HUES6 (cell line): ENCODE results near the gene PDE3B.

Source experiments
- H3K27ac ChIP-seq: 2 replicates; pipeline ENCODE4 v1.7.0; 2013; ENCODE audit warnings: low read depth, mild to moderate bottlenecking, low read length, inconsistent platforms
- H3K27me3 ChIP-seq: 2 replicates; pipeline ENCODE4 v1.6.1; 2013; ENCODE audit warnings: low read length; ENCODE audit not compliant: control insufficient read depth, insufficient read depth
- H3K36me3 ChIP-seq: 2 replicates; pipeline ENCODE4 v1.6.1; 2013; ENCODE audit warnings: low read length; ENCODE audit not compliant: control insufficient read depth, insufficient read depth
- H3K4me1 ChIP-seq: 2 replicates; pipeline ENCODE4 v1.6.1; 2013; ENCODE audit warnings: low read length; ENCODE audit not compliant: control insufficient read depth, insufficient read depth
- H3K4me3 ChIP-seq: 2 replicates; pipeline ENCODE4 v1.5.1; 2013; ENCODE audit warnings: low read depth, low read length
- H3K9ac ChIP-seq: one replicate; pipeline ENCODE4 v1.6.1; 2013; ENCODE audit warnings: mild to moderate bottlenecking, low read length
- H3K9me3 ChIP-seq: 2 replicates; pipeline ENCODE4 v1.6.1; 2013; ENCODE audit warnings: low read depth, low read length; ENCODE audit not compliant: control insufficient read depth, insufficient read depth

Gene PDE3B

GRCh38 chr11:14892036-14892556, 248.5 kb downstream of the PDE3B start, which contains the start of gene CYP2R1:
CYP2R1 (minus strand) TSS chr11:14892231; CDS start chr11:14892205, 26 bp downstream.
- no peaks in the 10 kb centered on the region for H3K36me3 ChIP-seq
- peak within 1 kb of the TSS; percentile 62 for H3K4me3 ChIP-seq
- H3K9me3 ChIP-seq: no peaks in the 10 kb centered on the region; the same call in 1 of the 2 replicates
- H3K4me1 ChIP-seq: no peaks in the 10 kb centered on the region; the same call in 1 of the 2 replicates
- no peak within 1 kb of the TSS for H3K27ac ChIP-seq
- no peaks in the 10 kb centered on the region; the same call in 1 of the 2 replicates for H3K27me3 ChIP-seq
- peak within 1 kb of the TSS; percentile 47 for H3K9ac ChIP-seq

DNA sequence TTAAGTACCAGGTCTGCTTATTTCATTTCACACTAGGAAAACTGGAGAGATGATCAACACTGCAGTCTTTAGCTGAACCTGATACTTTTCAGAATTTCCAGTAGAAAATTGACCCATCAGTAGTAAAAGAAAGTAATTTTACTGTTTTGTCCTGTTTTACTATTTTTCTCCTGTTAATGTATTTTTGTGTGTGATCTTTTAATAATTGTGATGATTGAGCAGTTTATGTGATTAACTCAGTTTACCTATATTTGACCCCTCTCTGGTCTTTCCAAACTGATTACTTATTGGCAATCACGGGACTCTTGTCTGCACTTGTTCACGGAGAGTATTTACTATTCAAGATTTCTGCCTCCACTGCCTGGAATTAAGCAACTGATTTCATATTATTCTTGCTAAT, 249.0 kb downstream of the PDE3B start:
- H3K27ac ChIP-seq: no peak overlapping the region
- H3K4me3 ChIP-seq: peak overlapping the region; percentile 62
- H3K36me3 ChIP-seq: no peaks in the 10 kb centered on the region
- no peaks in the 10 kb centered on the region; the same call in 1 of the 2 replicates for H3K27me3 ChIP-seq
- H3K9me3 ChIP-seq: no peaks in the 10 kb centered on the region; the same call in 1 of the 2 replicates
- H3K4me1 ChIP-seq: no peaks in the 10 kb centered on the region; the same call in 1 of the 2 replicates
- H3K9ac ChIP-seq: no peak overlapping the region

DNA sequence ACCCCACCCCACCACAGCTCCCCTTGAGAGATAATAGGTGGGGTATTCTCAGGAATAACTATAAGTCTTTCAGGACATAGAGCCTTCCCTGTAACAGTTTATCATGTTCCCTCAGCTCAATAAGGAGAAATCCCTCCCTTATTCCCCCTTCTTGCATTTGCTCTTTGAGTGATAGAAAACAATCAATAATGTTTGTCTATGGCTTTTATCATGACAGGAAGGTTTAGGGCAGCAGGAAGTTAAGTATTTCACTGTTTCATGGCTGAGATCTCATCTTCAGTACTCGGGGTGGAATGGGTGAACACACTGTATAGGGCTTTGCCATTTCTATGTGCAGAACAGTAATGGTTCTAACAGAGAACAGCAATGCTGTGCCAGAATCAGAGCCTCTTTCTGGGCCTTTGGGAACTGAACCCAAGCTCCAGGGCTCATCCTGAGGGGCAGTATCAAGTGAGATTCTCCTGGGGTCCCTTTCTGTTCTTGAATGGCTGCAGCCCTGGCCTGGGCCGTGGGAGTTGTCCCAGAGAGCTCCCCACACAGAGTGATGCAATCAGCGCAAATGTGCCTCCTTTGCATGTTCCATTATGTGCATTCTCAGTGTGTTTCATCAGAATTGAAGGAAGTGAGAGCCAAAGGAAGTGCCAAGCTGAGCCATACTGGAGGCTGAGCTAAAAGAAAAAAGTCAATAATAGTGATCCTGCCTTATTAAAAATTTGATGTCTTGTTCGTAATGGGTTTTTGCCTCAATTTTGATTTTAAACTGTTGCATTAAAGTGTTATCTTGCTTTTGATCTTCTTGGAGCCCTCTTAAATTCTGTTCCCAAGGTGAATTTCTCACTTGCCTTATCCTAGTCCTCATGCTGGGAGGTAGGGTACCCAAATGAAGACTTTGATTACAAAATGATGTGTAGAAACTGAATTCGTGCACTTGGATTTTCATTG, 251.3 kb downstream of the PDE3B start:
- Histone ChIP-seq H3K27ac (no peak overlapping the region), H3K9me3 (no peaks in the 10 kb centered on the region; the same call in 1 of the 2 replicates), H3K4me3 (no peak overlapping the region), H3K4me1 (no peaks in the 10 kb centered on the region; the same call in 1 of the 2 replicates), H3K9ac (no peak overlapping the region), H3K36me3 (no peaks in the 10 kb centered on the region), H3K27me3 (no peaks in the 10 kb centered on the region; the same call in 1 of the 2 replicates)

DNA sequence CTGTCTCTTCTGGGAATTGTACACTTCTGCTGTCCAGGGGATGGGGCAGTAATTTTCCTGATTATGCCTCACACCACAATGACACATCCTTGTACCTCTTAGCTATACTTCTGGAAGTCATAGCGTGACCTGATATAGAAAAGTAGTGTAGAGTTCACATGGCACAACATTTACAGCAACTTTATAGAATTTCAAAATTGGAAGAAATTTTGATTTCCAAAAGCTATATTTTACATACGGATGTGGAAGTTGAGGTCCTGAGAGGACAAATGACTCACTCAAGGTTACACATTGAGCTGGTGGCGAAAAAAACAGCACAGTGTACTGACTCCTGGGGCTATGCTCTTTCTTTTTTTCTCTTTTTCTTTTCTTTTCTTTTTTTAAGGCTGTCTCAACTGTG, 254.8 kb downstream of the PDE3B start:
- no peaks in the 10 kb centered on the region for H3K36me3 ChIP-seq
- no peaks in the 10 kb centered on the region for H3K4me1 ChIP-seq
- H3K27me3 ChIP-seq: no peaks in the 10 kb centered on the region
- no peaks in the 10 kb centered on the region; the same call in 1 of the 2 replicates for H3K9me3 ChIP-seq
- no peak overlapping the region for H3K4me3 ChIP-seq
- H3K27ac ChIP-seq: no peak overlapping the region
- H3K9ac ChIP-seq: no peak overlapping the region

DNA sequence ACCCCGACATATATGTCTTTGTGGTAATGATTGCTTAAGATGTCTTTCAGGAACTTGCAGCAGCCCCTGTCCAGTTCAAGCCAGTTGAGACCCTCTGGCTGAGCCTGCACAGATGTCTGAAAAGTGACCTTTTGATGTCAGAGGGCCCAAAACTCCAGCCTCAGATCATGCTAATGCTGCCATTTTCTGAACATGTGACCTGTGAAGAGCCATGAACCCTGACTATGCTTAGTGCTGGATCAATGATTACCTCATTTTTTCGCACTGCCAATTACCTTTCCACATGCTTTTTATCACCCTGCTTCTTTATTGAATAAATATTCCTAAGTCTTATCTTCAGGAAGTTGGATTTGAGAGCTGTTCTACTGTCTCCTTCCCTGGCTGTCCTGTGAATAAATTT, 255.3 kb downstream of the PDE3B start:
- Histone ChIP-seq H3K9me3 (no peaks in the 10 kb centered on the region), H3K27me3 (no peaks in the 10 kb centered on the region), H3K4me3 (no peak overlapping the region), H3K4me1 (no peaks in the 10 kb centered on the region), H3K36me3 (no peaks in the 10 kb centered on the region), H3K27ac (no peak overlapping the region), H3K9ac (no peak overlapping the region)

- H3K27ac ChIP-seq: no peak overlapping the region
- H3K4me1 ChIP-seq: peaks cover 3% of the 10 kb centered on the region
- no peak overlapping the region for H3K4me3 ChIP-seq
- H3K9ac ChIP-seq: no peak overlapping the region
- no peaks in the 10 kb centered on the region for H3K27me3 ChIP-seq
- H3K9me3 ChIP-seq: no peaks in the 10 kb centered on the region
- no peaks in the 10 kb centered on the region for H3K36me3 ChIP-seq
These were observed 259.2 kb downstream of the PDE3B start for GRCh38 chr11:14902650-14903350.

DNA sequence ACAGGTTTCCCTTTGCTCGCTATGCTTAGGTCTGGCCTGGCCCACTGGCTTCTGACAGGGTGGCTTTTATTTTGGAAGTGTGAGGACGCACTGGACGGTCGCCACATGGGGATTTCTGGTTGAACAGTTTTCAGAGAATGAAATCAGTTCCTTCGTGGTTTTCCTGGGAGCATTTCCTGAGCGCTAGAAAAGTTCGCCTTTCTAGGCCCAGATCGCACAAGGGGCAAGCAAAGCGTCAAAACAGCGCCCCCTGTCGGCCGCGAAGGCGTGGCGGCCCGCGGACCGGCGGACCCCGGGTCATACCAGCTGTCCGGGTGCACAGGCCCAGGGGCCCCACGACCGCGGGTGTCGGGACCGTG, 261.1 kb downstream of the PDE3B start:
- Histone ChIP-seq H3K4me3 (peak overlapping the region; percentile 75), H3K27me3 (no peaks in the 10 kb centered on the region), H3K27ac (no peak overlapping the region), H3K9ac (no peak overlapping the region), H3K9me3 (no peaks in the 10 kb centered on the region), H3K4me1 (peaks cover 3% of the 10 kb centered on the region), H3K36me3 (no peaks in the 10 kb centered on the region)

GRCh38 chr11:14905104-14906033, 261.8 kb downstream of the PDE3B start:
- H3K9ac ChIP-seq: no peak overlapping the region
- H3K4me3 ChIP-seq: peak overlapping the region; percentile 75
- H3K27ac ChIP-seq: no peak overlapping the region
- no peaks in the 10 kb centered on the region for H3K36me3 ChIP-seq
- no peaks in the 10 kb centered on the region for H3K9me3 ChIP-seq
- H3K27me3 ChIP-seq: no peaks in the 10 kb centered on the region
- peaks cover 3% of the 10 kb centered on the region for H3K4me1 ChIP-seq

DNA sequence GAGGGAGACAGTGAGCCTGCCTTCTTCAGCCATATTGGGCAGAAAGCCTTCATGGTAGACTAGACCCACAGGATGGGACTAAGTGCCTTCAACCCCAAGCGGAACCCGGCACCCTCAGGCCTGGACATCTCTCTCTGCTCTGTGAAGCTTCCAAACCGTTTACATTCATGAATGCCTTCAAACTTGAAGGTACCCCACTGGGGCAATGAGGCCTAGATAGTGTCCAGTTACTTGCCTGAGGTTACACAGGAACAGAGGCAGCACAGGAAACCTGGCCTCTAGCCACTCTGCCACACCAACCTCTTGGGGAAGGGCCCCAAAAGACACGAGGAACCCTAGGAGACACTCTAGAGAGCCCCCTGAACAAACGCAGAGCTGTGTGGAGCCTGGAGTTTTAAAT, 263.0 kb downstream of the PDE3B start:
- H3K9ac ChIP-seq: no peak overlapping the region
- no peaks in the 10 kb centered on the region for H3K9me3 ChIP-seq
- no peaks in the 10 kb centered on the region for H3K27me3 ChIP-seq
- no peak overlapping the region for H3K4me3 ChIP-seq
- no peak overlapping the region for H3K27ac ChIP-seq
- no peaks in the 10 kb centered on the region for H3K36me3 ChIP-seq
- peaks cover 3% of the 10 kb centered on the region for H3K4me1 ChIP-seq

GRCh38 chr11:14906993-14907392, 263.4 kb downstream of the PDE3B start:
- H3K36me3 ChIP-seq: no peaks in the 10 kb centered on the region
- H3K4me1 ChIP-seq: peaks cover 3% of the 10 kb centered on the region
- H3K4me3 ChIP-seq: no peak overlapping the region
- H3K9me3 ChIP-seq: no peaks in the 10 kb centered on the region
- no peak overlapping the region for H3K9ac ChIP-seq
- no peak overlapping the region for H3K27ac ChIP-seq
- H3K27me3 ChIP-seq: no peaks in the 10 kb centered on the region
